Fibroblast of pulmonary artery (primary cell): ENCODE results near the gene TBC1D10B.

ENCODE experiments used
- DNase-seq: peaks from one replicate; pipeline ENCODE4 v3.0.0-alpha.2; 2010; ENCODE audit warnings: low read depth
- H3K4me3 ChIP-seq: replicated peaks from 2 replicates; pipeline ENCODE4 v1.5.1; 2011; ENCODE audit warnings: low read depth, mild to moderate bottlenecking, control low read depth, low read length, moderate library complexity
- TF ChIP-seq, protein P1 (sequence below): IDR thresholded peaks from 2 replicates; pipeline ENCODE4 v1.5.1; 2011; ENCODE audit warnings: mild to moderate bottlenecking, control low read depth, low read length, inconsistent platforms; ENCODE audit errors: missing control alignments

The TBC1D10B gene

GRCh38 chr16:30370456-30371247 lies at the start of gene TBC1D10B:
TBC1D10B (minus strand) TSS chr16:30370494; CDS start chr16:30370183, 311 bp downstream.
- peak; percentile 100 for DNase-seq
- H3K4me3 ChIP-seq = peak within 1 kb of the TSS; percentile 82

DNA sequence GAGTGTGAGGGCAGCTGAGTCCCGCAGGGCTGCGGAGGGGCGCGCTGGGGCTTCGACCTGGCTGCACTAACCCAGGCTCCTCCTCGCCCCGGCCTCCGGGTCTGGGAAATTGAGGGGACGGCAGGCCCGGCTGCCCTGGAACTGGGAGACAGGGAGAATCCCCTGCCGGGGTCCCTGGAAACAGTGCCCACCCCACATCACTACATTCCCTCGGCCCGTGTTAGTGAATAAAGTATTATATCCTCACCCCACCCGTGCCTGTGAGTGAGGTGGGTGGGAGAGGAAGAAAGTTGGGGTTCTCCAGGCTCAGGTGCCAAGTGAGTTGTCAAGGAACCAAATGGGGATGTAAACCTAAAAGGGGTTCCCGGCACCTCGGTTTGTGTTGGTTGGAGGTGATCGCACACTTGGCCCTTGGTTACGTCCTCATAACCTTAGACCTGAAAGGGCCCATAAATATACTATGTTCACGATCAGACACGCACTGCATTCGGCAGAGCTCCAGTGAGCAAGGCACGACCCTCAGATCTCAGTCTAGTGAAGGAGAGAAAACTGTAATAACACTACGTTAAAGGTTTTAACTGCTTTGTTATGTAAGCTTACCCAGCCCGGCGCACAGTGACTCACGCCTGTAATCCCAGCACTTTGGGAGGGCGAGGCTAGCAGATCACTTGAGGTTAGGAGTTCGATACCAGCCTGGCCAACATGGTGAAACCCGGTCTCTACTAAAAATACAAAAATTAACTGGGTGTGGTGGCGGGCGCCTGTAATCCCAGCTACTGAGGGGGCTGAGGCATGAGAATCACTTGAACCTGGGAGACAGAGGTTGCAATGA lies 48.3 kb upstream of the TBC1D10B start:
- H3K4me3 ChIP-seq = peak overlapping the region; percentile 53
- TF ChIP-seq, protein P1, sequence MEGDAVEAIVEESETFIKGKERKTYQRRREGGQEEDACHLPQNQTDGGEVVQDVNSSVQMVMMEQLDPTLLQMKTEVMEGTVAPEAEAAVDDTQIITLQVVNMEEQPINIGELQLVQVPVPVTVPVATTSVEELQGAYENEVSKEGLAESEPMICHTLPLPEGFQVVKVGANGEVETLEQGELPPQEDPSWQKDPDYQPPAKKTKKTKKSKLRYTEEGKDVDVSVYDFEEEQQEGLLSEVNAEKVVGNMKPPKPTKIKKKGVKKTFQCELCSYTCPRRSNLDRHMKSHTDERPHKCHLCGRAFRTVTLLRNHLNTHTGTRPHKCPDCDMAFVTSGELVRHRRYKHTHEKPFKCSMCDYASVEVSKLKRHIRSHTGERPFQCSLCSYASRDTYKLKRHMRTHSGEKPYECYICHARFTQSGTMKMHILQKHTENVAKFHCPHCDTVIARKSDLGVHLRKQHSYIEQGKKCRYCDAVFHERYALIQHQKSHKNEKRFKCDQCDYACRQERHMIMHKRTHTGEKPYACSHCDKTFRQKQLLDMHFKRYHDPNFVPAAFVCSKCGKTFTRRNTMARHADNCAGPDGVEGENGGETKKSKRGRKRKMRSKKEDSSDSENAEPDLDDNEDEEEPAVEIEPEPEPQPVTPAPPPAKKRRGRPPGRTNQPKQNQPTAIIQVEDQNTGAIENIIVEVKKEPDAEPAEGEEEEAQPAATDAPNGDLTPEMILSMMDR = no peak
- no peak for DNase-seq

More at GRCh38 chr16:30370456-30371247, at the start of gene TBC1D10B:
- TF ChIP-seq, protein P1 = peak; percentile 20

DNA sequence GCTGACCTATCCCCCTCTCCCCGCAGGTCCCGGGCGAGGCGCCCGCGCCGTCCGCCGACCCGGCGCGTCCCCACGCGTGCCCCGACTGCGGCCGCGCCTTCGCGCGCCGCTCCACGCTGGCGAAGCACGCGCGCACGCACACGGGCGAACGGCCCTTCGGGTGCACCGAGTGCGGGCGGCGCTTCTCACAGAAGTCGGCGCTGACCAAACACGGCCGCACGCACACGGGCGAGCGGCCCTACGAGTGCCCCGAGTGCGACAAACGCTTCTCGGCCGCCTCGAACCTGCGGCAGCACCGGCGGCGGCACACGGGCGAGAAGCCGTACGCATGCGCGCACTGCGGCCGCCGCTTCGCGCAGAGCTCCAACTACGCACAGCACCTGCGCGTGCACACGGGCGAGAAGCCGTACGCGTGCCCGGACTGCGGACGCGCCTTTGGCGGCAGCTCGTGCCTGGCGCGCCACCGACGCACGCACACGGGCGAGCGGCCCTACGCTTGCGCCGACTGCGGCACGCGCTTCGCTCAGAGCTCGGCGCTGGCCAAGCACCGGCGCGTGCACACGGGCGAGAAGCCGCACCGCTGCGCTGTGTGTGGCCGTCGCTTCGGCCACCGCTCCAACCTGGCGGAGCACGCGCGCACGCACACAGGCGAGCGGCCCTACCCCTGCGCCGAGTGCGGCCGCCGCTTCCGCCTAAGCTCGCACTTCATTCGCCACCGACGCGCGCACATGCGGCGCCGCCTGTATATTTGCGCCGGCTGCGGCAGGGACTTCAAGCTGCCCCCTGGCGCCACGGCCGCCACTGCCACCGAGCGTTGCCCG lies 47.4 kb upstream of the TBC1D10B start:
- TF ChIP-seq, protein P1 = no peak
- peak overlapping the region; percentile 53 for H3K4me3 ChIP-seq
- DNase-seq = peak; percentile 94

DNA sequence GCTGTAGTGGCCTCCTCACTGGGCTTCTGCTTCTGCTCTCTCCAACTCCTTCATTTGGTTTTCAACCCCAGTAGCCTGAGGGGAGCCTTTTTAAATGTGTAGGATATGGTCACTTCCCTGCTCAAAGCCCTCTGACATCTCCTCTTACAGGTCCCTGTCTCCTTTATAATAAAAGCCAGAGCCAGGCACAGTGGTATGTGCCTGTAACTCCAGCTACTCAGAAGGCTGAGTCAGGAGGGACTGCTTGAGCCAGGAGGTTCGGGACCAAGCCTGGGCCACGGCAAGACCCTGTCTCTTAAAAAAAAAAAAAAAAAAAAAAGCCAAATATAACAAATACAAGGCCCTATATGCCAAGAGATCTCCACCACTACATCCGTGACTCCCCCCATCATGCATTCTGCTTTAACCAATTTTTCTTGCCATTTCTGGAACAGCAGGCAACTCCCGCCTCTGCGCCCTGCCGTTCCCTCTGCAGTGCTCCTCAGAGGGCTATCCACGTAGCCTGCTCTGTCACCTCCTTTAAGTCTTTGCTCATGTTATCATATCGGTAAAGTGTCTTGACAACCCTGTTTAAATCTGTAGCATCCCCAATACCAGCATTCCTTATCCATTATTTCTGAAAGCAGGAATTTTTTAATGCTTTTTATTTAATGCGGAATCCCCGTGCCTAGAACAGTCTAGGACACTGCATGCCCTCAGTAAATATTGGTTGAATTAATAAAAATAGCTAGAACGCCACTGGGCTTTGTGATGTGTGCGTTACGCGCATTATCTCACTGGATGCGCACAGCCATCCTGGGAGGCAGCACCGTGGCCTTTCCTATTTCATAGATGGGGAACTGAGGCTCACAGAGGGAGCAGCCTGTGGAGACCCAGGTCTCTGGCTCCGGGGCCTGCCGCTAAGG lies 46.6 kb upstream of the TBC1D10B start:
- no peak for DNase-seq
- TF ChIP-seq, protein P1 = no peak

GRCh38 chr16:30416047-30416603 lies 45.8 kb upstream of the TBC1D10B start:
- no peak for DNase-seq
- H3K4me3 ChIP-seq = no peak overlapping the region
- TF ChIP-seq, protein P1 = no peak

More for the DNA sequence above, 46.6 kb upstream of the TBC1D10B start:
- H3K4me3 ChIP-seq = peak overlapping the region; percentile 53

- TF ChIP-seq, protein P1 = no peak
- DNase-seq = no peak
- H3K4me3 ChIP-seq = no peak overlapping the region
These were observed 43.9 kb upstream of the TBC1D10B start for GRCh38 chr16:30414159-30414558.
